Stimulated activated CD8-positive, alpha-beta memory T cell treated with anti-CD3 and anti-CD28 coated beads, Interleukin-12 subunit alpha, Interleukin-12 subunit beta, amount 100 ng/mL, for 4 hours (primary cell): ENCODE data around the gene ADRA2C.

ENCODE experiments used
- DNase-seq: peaks from one replicate; pipeline ENCODE4 v3.0.0-alpha.2; 2020; ENCODE audit warnings: low read depth

The ADRA2C gene

DNA sequence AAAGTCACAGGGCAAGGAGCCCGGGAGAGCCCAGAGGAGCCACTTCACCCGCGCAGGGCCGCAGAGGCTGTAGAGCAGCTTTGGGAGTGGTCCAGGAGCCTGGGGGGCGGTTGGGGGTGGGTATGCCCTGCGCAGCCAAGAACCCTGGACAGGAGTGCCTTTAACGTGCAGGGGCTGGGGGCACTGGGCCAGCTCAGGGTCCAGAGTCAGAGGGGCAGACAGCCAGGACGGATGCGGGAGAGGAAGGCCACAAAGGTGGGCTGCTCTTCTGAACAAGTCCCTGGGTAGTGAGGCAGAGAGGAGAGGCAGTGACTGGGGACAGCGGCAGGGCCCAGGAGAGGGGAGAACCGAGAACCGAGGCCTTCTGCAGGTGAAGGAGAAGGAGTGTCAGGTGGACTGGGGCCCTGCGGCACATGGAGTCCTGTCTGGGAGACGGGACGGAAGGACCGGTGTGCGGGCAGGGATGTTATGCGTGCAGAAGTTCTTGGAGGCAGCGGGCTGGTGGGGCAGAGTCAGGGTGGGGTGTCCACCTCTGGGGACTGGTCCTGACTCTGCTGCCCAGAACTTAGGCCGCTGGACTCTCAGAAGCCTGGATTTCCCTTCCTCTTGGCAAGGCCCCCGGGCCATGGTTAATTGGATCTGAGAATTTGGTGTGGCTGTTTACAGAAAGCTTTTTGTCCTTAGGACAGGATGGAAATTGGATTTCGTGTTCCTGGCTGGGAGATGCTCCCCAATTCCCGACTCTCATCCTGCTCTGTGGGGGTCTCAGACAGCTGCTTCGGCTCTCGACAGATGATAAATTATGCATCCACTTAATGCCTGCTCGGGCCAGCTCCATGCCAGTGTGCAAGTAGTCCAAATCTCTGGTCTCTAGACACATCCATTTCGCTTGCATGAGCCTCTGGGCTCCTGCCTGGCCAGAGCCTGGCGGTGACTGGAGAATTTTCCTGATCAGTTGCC lies 31.9 kb downstream of the ADRA2C start:
- DNase-seq = no peak

DNA sequence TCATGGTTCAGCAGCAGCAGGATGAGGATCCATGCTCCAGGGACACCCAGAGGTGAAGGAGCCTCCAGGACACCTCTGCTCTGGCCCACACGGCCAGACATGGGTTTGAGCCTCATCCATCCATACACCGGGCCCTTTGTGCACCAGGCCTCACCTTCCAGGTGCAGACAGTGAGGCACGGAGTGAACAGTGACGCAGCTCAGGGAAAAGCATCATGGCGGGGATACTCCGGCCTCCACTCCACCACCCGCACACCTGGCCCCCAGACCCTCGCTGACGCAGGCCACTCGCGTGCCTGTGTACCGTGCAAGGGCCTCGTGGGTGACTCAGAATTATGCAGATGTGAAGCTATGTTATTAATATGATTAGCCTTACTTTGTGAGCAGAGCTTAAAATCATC lies 33.3 kb downstream of the ADRA2C start:
- DNase-seq = no peak

DNA sequence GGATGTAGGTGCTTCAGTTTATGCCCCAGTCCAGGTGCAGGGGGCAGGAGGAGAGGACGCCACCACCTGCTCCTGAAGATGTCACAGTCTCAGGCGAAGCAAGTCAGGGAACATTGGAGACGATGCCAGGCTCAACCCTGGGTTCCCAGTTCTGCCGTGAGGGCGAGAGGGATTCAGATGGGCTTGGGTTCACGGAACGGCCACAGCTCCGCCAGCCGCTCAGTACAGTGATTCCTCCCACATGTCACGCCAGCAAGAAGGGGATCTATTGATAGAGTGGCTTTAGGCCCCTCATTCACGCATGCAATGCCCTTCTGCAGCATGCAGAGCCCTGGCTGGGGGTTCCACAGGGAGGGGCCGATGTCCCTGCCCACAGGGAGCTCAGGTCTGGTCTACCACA lies 34.2 kb downstream of the ADRA2C start:
- DNase-seq = no peak

DNA sequence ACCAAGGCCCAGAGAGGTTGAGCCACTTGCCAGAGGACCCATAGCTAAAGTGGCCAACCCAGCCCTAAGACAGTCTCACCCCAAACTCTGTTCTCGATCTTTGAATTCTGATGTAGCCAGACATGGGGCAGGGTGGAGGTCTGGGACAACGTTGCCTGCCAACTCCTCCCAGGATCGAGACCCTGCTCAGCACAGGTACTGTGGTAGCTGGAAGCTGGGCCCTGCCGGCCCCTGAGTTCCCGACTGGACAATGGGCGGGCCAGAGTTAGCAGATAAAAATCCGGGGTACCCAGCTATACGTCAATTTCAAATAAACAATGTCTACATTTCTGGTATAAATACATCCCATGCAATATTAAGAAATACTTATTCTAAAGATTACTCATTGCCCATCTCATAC lies 35.3 kb downstream of the ADRA2C start:
- DNase-seq = no peak

DNA sequence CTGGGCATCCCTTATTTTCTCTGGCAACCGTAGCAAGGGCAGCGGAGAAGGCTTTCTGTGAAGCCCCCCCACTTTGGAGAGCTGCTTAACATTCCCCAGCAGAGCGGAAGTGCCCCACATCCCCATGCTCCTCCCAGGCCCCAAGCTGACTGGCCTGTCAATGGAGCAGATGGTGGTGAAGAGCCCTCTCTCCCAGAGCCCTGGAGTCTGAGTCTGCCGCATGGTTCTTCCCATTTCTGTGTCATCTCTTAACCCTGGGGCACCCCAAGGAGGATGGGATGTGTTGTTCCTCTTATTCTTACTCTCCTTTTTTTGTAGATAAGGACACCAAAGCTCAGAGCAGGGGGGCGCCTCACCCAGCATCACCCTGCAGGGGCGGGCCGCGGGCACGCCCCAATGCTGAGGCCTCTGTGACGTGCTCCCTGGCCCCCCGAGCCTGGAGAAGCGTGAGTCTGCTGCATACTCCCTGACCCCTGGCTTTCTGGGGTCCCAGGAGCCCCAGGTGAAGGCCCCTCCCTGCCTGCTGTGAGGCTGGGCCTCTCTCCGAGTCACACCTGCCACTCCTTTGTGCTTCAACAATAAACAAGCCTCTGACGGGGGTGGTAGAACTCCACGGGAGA lies 35.9 kb downstream of the ADRA2C start:
- DNase-seq = no peak

DNA sequence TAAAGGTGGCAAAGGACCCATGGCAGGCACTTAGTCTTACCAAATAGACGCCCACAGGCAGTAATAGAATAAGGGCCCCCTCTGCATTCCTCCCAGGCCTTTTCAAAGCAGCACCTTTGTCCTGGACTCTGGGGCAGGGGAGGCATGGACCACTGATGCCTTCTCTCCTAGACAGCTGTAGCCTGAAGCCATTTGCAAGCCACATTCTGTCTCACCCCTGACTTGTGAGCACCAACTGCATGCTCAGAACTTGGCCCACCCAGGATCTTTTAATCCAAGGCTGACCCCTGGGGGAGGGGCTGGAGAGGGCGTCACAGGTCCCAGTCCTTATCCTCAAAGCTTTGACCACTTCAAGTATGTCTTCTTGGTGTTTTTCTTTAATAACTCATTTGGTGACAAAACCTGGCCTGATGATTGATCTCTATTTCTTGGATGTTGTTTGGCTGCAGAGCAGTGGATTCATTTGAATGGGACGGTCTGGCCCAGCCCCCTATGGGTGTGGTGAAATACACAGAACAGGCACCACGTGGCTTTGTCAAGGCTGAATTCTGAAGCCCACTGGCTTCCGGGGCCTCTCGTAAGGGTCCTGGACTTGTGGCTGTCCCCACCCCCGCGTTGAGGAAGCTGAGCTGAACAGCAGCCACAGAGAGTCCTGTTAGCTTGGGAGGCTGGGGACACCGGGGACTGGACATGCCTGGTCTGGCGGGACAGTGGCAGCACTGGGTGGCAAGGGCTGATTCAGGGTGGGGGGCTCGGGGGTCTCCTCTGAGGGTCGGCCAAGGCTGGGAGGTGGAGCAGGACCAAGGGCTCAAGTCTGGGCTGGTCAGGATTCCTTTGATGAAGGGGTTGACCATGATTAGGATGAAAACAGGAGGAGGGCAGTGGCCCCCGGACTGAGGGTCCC lies 36.6 kb downstream of the ADRA2C start:
- DNase-seq = no peak

DNA sequence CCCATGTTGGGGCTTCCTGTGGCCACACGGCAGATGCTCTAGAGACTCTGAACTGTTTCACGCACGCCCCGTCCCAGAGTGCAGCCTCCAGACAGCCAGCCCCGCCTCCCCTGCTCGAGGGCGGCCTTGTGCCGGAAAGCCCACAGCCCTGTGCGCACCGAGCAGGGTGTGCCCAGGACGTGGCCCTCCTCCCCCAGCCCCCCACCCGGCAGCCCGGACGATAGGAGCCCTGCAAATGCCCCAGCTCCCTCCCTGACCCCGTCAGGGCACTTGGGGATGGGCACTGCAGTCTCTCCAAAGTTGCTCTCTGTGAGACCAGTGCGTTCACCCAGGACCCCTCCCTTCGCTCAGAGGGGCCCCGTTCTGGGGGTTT lies 37.3 kb downstream of the ADRA2C start:
- DNase-seq = no peak

DNA sequence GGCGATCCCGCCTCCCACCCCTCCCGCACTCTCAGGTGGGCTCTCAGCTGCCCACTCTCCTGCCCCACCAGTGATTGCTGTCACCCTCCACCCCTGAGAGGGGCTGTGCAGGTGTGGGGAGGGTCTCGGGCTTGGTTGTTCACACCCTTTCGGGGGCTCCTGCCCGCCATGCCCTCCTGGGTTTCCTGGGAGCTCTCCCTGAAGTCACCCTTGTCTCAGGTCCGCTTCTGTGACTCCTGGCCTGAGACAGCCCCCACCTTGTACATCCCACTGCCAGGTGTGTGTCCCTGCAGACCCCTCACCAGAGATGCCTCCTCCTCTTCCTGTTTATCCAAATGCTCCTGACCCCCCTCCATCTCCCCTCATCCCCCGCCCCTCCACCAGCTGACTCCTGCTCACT lies 37.8 kb downstream of the ADRA2C start:
- DNase-seq = no peak

DNA sequence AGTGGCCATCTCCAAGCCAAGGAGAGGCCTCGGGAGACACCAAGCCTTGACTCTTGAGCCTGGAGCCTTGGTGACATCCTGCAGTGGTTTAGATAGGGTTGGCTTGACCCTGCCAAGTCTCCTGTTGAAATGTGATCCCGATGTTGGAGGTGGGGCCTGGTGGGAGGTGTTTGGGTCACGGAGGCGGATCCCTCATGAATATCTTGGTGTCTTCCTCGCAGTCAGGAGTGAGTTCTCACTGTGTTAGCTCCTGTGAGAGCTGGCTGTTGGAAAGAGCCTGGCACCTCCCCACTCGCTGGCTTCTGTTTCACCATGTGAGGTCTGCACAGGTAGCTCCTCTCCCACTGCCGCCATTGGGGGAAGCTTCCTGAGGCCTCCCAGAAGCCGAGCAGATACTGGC lies 38.8 kb downstream of the ADRA2C start:
- DNase-seq = no peak

DNA sequence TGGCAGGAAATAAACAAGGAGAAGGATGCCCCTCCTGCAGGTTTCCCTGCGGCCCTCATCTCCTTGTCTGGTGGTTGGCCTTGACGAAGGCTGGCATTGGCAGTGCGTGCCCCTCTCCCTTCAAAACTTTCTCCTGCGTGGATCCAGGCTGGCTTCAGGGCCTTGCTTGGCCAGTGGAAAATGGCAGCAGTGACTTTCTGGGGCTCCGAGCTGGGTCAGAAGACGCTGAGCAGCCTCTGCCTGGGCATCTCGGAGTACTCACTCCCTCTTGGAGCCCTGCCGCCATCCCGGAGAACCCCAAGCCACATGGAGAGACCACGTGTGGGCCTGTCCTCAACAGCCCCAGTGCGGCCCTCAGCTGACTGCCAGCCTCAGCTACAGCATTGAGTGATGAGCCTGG lies 39.5 kb downstream of the ADRA2C start:
- no peak for DNase-seq

DNA sequence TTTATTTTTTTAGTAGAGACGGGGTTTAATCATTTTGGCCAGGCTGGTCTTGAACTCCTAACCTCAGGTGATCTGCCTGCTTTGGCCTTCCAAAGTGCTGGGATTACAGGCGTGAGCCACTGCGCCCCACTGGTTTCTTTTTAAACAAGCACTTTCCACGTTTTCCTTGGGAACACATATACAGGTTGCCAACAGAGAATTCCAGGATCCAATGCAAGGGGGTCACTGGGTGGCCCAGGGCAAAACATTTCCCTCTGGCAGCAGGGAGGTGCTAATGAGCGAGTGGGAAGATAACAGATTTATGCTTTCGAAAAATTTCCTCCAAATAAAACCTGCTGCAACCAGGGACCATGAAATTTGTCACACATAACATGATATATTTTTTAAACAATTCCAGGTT lies 41.1 kb downstream of the ADRA2C start:
- DNase-seq = no peak

DNA sequence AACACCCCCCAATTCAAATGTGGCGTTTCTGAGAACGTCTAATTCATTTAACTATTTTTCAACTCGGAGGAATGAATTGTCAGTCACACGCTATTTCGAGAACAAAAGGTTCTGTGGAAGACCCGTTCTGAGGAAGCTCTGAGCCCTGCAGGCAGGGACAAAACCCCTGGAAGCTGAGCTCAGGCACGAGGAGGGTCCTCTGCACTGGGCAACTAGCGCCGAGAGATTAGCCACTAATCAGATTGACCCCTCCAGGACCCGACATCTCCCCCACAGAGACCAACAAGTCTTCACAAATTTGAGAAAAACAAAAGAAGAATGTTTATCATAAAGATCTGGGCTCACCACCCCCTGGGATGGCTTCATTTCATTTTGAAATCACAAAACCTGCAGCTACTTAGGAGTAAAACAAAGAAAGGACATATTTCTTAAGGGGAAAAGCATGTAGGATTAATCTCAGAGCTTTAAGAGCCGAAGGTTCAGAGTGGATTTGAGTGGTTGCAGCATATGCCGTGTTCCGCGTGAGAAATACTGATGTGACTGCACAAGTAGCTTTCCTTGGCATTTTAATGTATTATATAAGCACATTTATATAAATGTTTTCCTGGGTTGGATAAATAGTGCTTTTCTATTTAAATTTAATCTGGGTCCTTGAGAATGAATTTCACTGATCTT lies 41.8 kb downstream of the ADRA2C start:
- DNase-seq = no peak

DNA sequence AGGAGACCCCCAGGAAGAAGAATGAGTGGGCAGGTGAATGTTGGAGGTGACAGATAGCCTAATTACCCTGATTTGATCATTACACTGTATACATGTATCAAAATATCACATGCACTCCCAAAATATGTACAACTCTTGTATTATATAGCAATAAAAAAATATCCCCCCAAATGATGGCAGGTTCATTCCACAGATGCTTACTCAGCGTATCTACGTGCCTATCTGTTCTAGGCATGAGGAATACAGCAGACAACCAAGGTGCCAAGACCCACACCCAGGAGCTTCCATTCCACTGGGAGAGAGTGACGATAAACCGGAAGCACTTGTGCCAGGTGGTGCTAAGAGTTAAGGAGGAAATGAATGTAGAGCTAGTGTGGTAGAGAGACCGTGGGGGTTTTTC lies 42.4 kb downstream of the ADRA2C start:
- DNase-seq = no peak

DNA sequence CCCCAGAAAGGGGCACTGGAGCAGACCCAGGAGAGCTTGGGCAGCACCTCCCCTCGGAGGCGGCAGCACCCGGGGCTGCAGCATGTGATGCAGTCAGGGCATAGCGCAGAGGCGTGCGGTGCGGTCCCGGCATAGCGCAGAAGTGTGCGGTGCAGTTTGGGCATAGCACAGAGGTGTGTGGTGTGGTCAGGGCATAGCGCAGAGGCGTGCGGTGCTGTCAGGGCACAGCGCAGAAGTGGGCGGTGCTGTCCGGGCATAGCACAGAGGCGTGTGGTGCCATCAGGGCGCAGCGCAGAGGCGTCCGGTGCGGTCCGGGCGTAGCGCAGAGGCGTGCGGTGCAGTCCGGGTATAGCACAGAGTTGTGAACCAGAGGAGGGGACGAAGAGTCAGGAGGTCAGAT lies 42.8 kb downstream of the ADRA2C start:
- no peak for DNase-seq

DNA sequence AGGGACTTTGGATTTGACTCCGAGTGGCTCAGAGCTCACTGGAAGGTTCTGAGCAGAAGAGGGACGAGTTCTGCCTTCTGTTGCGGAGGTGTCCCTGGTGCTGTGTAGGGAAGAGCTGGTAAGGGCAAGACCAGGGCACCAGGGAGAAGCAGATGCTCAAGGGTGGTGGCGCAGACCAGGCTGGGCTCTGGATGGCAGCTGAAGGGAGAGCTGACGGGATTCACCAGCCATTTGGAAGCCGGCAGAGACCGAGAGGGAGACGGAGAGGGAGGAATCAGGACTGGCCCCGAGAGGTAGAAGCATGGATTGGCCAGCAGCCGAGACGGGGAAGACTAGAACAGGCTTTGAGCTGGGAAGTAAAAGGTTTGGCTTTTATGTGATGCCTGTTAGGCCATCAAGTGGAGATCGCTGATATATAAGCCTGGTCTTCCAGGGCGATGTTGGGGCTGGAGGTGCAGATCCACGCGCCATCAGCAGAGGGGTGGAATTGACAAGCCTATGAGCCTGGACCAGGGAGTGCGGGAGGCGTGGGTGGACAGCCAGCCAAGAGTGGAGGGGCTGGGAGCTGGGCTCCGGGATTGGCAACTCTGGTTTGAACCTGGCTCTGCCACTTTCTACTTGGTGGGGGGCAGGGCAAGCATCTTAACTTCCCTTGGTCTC lies 43.4 kb downstream of the ADRA2C start:
- no peak for DNase-seq

DNA sequence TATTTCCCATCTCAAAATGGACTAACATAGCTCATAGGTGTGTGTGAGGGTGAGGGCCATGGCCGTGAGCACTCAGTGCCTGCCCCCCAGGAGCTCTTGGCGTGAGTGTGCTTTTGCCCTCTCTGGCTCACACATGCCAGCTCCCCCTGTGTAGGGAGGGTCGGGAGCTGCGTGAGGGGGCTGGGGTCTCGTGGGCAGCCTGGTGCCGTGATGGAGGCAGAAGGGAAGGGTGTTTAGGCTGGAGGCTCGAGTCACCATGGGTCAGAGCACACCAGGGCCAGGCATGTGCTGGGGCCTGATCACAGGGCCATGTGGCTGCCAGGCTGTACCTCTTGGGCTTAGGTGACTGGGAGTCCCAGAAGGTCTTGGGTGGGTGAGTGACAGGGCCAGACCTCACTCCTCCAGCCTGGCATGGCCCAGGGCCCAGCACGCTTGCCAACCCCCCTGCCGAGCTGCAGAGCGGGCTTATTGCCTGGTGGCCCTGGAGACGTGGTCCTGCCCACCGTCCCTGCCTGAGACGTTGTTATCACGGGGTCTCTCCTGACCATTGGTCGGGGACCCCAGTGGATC lies 44.0 kb downstream of the ADRA2C start:
- no peak for DNase-seq

DNA sequence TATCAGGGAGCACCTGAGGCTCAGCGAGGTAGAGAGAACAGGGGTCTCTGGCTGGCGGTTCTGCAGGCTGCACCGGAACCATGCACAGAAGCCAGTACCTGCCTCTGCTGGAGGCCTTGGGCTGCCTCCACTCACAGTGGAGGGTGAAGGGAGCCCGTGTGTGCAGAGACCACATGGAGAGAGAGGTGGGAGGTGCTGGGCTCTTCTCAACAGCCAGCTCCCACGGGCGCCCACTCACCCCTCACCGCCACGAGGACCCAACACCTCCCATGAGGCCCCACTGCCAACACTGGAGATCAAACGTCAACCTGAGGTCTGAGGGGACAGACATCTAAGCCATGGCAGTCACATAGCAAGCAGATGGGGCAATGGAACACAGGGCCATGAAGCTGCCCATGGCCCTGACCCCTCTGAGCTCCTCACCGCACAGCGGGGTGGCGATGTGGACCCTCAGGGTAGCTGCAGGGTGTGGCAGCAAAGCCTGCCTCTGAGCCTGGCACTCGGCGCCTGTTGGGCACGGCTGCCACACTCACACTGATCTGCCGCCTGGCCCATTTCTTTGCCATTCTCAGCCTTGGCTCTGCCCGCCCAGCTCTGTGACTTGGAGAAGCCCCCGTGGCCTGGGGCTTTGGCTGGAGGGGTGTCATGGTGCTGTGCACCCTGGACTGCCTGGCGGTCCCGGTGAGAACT lies 44.8 kb downstream of the ADRA2C start:
- no peak for DNase-seq

DNA sequence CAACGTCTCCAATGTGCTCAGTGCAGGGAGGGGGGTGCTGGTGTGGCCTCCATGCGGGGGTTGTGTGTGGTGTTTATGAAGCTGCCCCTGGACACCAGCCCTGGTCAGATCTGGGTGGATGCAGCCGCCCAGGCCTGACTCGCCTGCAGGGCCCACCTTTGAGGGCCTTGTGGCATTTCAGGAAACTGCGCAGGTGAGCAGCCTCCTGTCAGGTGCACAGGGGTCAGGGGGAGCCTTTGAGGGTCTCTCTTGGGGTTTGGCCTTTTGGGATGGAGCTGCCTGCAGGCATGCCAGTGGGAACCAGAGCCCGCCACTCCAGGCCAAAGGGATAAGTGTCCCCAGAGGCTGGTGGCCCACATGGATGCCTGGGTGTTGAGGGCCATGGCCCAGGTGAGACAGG lies 45.4 kb downstream of the ADRA2C start:
- no peak for DNase-seq

DNA sequence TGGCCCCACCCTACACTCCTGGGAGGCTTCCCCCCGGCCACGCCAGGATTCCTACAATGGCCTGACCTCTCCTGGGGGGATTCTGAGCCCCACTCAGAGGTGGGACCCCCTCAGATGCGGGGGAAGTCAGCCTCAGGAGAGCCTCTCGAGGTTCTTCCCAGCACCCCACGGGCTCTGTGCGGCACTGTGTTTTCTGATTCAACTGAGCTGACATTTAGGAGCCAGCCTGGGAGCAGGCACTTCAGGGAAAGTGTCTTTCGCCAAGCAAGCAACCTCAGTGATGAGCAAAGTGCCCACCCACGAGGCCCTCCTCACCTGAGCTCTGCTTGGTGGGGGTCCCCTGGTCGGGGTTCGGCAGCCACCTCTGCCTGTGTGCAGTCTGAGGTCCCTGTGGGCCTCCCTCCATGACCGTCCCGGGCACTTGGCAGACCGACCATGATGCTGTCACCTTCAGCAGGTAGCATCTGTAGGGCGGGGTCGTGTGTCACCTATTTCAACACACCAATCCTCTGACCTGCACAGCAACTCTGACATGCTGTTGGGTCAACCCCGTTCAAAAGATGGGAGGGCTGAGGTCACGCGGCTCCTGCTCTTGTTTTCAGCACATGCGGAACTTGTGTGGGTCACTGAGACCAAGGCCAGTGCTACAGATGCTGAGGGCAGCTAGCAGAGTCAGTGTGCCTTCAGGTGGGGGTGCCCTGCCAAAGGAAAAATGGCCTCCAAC lies 46.2 kb downstream of the ADRA2C start:
- DNase-seq = no peak
